Bone marrow (tissue), 2 donors: ENCODE measurements around the gene CLEC4M.
"Not testable (repeated sequence)": the region's sequence is repeated elsewhere in the genome, so short reads cannot be mapped to it uniquely, and the experiment has no call there.

ENCODE experiments used
- DNase-seq, 2 donors: peaks; one replicate each; lab custom pipeline; 2025; lab: John Stamatoyannopoulos, UW

CLEC4M gene

GRCh38 chr19:7811989-7812388 is 48.9 kb downstream of the CLEC4M start:
- DNase-seq = no peak

- no peak for DNase-seq
These were observed 52.3 kb downstream of the CLEC4M start for GRCh38 chr19:7815325-7815724.

GRCh38 chr19:7816040-7816439 is 53.0 kb downstream of the CLEC4M start:
- DNase-seq = not testable (repeated sequence)

DNA sequence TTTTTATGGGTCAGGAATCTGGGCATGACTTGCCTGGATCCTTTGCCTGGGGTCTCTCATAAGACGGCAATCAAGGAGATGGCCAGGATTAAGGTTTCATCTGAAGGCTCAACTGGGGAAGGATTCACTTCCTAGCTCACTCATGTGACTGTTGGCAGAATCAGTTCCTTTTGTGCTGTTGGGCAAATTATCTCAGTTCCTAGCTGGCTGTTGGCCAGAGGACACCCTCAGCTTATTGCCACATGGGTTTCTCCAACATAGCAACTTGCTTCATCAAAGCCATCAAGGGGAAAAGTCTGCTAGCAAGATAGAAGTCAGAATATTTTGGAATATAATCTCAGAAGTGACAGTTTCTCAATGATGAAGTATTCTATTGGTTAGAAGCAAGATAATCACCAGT is 54.8 kb downstream of the CLEC4M start:
- DNase-seq = no peak

DNA sequence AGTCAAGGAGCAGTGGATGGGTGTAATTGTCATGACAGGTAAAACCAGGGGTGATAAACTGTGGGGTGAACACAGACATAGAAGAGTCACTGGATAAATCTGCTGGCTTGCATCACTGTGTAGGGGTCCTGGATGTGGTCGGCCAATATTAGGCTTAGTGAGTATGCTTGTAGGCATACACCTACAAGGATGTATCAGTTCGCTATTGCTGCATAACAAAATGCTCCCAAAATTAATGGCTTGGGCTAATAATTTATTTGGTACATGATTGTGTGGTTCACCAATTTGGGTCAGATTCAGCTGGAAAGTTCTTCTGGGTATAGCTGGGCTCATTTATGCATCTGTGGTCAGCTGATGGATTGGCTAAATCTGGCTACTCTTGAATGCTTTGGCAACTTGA is 55.8 kb downstream of the CLEC4M start:
- DNase-seq = no peak
